ENCODE results near the gene MT1M. TPM values are rescaled to one million over a fixed set of nuclear protein-coding genes. Genes with fewer than 3 reads are reported as not detected.
"Not testable (repeated sequence)": the region's sequence is repeated elsewhere in the genome, so short reads cannot be mapped to it uniquely, and the experiment has no call there.

MT1M gene
- total RNA-seq, 2 donors from 2014 or later: not detected

DNA sequence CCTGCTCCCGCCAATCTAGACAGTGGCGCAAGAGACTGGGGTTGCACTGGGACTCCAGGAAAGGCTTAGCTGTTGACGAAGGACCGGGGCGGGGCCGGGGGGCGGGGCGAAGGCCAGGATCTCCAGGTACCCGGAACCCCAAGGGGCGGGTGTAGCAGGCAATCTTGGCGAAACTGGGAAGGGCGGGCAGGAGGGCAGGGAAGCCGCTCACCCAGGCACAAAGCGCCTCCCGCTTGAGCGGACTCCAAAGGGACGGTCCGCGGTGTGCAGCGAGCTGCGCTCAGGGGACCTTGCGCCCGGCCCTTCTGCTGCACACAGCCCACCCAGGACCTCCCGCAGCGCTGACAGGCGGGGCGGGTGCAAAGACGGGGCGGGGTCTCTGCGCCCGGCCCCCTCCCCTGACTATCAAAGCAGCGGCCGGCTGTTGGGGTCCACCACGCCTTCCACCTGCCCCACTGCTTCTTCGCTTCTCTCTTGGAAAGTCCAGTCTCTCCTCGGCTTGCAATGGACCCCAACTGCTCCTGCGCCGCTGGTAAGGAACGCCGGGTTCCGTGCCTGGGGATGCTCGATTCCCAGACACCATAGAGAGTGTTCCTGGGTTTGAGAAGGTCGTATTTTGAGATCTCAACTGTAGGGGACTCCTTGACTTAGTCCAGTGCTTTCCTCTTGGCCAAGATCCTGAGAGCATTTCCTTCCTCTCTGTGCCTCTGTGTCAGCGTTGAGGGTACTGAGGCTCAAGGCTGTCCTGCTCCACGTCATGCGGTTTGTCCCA, 25.3 kb downstream of the MT1M start, which contains the start of gene MT1F:
MT1F (plus strand) TSS at position 405 of the 772 bp plus-strand sequence; CDS start at position 505, 100 bp downstream.
- no peaks in the 10 kb centered on the region for H3K27me3 Mint-ChIP-seq
- H3K4me3 Mint-ChIP-seq: peak within 1 kb of the TSS; percentile 97
- peaks cover 15% of the 10 kb centered on the region for H3K4me1 Mint-ChIP-seq
- H3K9me3 ChIP-seq (ENCODE audit: control insufficient read depth, low read length, poor library complexity, severe bottlenecking): no peaks in the 10 kb centered on the region
- ATAC-seq (peak; percentile 83), DNase-seq (peak in 2 of 3 donors; percentile 60 to 65)
- H3K36me3 Mint-ChIP-seq (ENCODE audit: low read depth): no peaks in the 10 kb centered on the region
- H3K27ac Mint-ChIP-seq: peak within 1 kb of the TSS; percentile 77

DNA sequence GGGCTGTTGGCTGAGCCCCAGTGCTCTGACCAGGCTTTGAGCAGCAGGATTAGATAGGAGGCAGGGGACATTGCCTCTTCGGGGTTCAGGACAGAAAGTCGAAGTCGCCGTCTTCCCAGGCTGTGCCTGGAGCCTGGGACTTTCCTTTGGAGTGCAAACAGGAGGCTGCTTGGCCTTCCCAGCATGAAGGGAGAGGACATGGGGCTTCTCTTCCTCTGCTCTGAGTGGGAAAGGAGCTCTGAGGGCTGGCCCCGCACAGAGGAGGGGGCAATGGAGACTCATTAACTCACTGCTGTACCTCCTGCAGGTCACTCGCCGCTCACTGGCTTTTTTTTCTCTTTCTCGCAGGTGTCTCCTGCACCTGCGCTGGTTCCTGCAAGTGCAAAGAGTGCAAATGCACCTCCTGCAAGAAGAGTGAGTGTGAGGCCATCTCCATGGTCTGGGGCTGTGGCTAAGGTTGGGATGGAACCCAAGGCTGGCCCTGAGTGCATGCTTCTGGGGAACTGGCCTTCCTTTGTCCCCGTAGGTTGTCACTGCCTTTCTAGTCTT, 25.9 kb downstream of the MT1M start:
- no peaks in the 10 kb centered on the region for H3K36me3 Mint-ChIP-seq (ENCODE audit: low read depth)
- H3K27me3 Mint-ChIP-seq: no peaks in the 10 kb centered on the region
- peak overlapping the region; percentile 97 for H3K4me3 Mint-ChIP-seq
- H3K27ac Mint-ChIP-seq: peak overlapping the region; percentile 77
- peaks cover 19% of the 10 kb centered on the region for H3K4me1 Mint-ChIP-seq
- no peaks in the 10 kb centered on the region for H3K9me3 ChIP-seq (ENCODE audit: control insufficient read depth, low read length, poor library complexity, severe bottlenecking)
- DNase-seq: no peak
- ATAC-seq: no peak

DNA sequence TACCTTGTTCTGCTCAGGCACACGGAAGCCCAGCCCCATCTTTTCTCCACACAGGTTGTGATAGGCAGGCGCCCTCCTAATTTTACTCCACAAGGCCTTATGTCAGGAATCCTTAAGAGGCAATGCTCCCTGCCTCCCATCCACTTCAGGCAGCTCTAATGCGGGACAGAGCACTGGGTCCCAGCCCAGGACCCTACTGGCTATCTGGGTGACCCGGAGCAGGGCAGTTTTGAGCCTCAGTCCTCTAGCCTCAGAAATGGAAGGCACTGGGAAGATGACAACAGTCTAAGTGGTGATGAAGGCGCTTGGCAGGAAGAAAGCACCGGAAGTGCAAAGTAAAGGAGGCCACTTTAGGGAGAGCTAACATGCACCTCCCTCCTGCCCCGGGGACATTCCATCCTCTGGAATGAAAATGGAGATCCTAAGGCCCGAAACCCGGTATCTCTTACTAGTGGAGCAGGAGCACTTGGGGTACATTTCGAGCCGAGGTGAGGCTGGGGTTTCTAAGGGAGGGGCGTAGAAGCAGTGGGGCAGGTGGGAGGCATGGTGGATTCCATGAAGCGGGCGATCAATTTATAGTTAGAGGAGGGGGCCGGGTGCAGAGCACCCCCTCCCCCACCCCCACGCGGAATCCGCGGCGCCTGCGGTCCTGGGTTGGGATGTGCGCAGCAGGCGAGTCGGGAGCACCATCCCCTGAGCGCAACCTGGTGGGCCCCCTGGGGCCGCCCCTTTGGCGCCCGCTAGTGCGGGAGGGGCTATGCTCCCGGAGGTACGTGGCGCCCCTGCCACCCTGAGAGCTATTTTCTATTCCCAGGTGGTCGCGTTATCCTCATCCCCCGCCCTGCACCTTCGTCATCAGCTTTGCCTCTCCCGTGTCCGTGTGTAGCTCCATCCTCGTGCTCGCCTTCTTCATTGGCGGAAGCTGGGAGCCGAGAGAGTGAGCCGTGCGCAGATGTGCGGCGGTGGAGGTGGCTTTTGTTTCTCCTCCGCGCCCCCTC, 30.2 kb downstream of the MT1M start:
- Mint-ChIP-seq H3K27me3 (peaks cover 6% of the 10 kb centered on the region), H3K4me1 (peaks cover 23% of the 10 kb centered on the region), H3K27ac (peak overlapping the region; percentile 83), H3K4me3 (peak overlapping the region; percentile 90), H3K36me3 (ENCODE audit: low read depth) (no peaks in the 10 kb centered on the region)
- no peaks in the 10 kb centered on the region for H3K9me3 ChIP-seq (ENCODE audit: control insufficient read depth, low read length, poor library complexity, severe bottlenecking)
- ATAC-seq (peak; percentile 72), DNase-seq (no peak)

DNA sequence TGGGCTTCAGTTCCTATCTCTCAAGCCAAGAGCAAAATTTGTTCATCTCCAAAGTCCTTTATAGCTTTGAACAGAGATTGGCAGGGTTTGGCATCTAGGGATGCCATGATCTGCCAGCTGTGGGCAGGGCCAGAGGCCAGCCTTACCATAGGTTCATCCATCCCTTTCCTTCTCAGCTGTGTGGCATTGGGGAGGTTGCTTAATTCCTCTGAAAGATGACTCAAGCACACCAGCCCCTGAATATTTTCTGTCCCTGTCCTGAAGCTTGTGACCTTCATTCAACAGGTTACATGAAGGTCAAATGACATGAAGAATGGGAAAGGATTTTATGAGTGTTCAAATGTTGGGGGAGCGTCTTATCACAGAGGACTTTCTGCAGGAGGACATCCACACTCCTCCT, 32.0 kb downstream of the MT1M start:
- peaks cover 23% of the 10 kb centered on the region for H3K4me1 Mint-ChIP-seq
- H3K27ac Mint-ChIP-seq: no peak overlapping the region
- peaks cover 24% of the 10 kb centered on the region for H3K27me3 Mint-ChIP-seq
- peaks cover 2% of the 10 kb centered on the region for H3K36me3 Mint-ChIP-seq (ENCODE audit: low read depth)
- no peaks in the 10 kb centered on the region for H3K9me3 ChIP-seq (ENCODE audit: control insufficient read depth, low read length, poor library complexity, severe bottlenecking)
- DNase-seq: no peak
- no peak for ATAC-seq
- H3K4me3 Mint-ChIP-seq: no peak overlapping the region

DNA sequence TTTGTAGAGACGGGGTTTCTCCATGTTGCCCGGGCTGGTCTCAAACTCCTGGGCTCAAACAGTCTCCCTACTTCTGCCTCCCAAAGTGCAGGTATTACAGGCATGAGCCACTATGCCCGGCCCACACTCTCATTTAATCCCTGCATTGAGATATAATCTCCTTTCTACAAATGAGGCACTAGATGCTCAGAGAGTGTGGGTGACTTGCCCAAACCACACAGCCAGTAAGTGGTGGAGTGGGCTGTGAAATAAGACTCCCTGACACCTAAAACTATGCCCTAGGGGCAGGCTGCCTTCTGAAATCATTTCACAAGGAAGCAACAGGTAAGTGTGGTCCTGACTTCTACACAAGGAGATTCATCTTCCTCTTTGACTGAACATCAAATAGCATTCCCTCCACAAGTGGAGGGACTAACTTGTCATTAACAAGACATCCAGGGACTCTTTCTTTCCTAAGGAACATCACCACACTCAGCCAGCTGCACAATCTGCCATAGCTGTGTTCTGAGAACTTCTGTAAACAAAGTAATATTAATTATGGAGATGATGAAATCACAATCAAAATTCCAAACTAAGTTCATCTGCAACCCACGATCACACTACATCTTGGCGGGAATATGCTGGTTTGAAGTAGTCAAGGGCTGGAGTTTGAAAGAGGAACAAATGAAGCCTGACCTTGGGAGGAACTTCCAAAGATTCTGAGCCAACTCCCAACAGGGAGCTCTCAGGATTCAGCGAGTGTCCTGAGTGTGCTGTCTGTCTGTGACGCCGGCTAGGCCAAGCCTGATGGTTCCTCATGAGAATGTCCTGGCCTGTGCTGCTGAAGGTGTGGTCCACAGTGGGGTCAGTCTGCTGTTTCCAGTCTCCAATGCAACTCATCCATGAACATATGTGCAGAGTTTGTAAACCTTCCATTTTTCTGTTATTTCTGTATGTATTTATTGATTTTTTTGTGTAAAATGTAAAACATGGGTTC, 33.1 kb downstream of the MT1M start:
- not testable (repeated sequence) for H3K4me3 Mint-ChIP-seq; ATAC-seq; H3K27ac Mint-ChIP-seq; H3K36me3 Mint-ChIP-seq (ENCODE audit: low read depth); DNase-seq; H3K9me3 ChIP-seq (ENCODE audit: control insufficient read depth, low read length, poor library complexity, severe bottlenecking)
- Mint-ChIP-seq H3K27me3 (peaks cover 35% of the 10 kb centered on the region), H3K4me1 (peaks cover 26% of the 10 kb centered on the region)

DNA sequence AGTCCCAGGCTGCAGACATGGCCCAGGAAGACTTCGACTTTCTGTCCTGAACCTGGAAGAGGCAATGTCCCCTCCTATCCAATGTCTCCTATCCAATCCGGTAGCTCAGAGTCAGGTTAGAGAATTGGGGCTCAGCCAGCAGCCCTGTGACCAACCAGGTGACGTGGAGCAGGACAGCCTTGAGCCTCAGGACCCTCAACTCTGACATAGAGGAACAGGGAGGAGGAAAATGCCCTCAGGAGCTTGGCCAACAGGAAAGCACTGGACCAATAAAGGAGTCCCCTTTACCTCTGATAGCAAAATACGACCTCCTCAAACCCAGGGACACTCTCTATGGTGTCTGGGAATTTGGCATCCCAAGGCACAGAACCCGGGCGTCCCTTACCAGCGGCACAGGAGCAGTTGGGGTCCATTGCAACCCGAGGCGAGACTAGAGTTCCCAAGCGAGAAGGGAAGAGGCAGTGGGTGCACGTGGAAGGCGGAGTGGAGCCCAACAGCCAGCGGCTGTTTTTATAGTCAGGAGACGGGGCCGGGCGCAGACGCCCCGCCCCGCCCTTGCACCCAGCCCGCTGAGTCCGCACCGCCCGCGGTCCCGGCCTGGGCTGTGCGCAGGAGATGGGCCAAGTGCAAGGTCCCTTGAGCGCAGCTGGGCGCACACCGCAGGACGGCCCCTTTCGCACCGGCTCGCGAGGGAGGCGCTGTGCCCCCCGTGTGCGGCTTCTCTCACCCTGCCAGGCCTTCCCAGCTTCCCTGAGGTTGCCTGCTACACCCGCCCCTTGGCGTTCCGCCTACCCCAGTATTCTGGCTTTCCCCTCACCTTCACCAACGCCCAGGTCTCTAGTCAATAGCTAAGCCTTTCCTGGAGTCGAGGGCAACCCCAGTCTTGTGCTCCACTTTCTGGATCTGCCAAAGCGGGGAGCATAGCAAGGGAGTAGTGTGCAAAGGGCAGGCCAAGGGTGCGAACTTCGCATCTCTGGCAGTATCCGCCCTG, 35.4 kb downstream of the MT1M start, which contains the start of gene MT1G:
MT1G (minus strand) TSS at position 485 of the 991 bp plus-strand sequence; CDS start at position 413, 72 bp downstream.
- H3K27me3 Mint-ChIP-seq: peaks cover 45% of the 10 kb centered on the region
- ATAC-seq (peak; percentile 58), DNase-seq (no peak)

DNA sequence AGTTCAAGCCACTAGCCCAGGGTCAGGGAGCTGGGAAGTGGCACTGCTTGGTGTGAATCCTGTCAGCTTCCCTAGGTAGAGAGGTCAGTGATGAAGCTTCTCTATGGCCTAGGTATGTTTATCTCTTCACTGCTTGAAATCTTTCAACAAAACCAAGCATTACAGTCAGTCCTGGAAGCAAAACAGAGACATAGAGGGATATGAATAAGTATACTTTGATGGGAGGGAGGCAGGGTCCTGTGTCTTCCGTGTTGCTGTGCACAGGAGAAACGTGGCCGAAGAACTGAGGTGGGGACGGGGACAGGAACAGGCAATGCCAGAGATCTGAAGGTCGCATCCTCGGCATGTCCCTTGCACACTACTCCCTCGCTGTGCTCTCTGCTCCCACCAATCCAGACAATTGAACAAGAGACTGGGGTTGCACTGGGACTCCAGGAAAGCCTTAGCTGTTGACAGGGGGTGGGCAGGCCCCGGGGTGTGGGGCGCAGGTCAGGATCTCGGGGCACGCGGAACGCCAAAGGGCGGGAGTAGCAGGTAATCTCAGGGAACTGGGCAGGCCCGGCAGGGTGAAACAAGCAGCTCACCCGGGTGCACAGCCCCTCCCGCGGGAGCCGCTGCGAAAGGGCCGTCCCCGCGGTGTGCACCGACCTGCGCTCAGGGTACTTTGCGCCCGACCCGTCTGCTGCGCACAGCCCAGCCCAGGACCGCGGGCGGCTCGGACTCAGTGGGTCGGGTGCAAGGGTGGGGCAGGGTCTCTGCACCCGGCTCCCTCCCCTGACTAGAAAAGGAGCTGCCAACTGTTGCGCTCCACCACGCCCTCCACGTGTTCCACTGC, 36.8 kb downstream of the MT1M start, which contains the start of gene MT1H:
MT1H (plus strand) TSS at position 810 of the 835 bp plus-strand sequence. CDS start 71 bp downstream, outside the sequence.
- no peaks in the 10 kb centered on the region for H3K9me3 ChIP-seq (ENCODE audit: control insufficient read depth, low read length, poor library complexity, severe bottlenecking)
- peak; percentile 40 for ATAC-seq
- Mint-ChIP-seq H3K27ac (no peak within 1 kb of the TSS), H3K4me3 (peak within 1 kb of the TSS; percentile 71), H3K27me3 (peaks cover 55% of the 10 kb centered on the region), H3K36me3 (ENCODE audit: low read depth) (peaks cover 2% of the 10 kb centered on the region), H3K4me1 (peaks cover 16% of the 10 kb centered on the region)
- no peak for DNase-seq

More for the DNA sequence above, 35.4 kb downstream of the MT1M start, which contains the start of gene MT1G:
- H3K36me3 Mint-ChIP-seq (ENCODE audit: low read depth): peaks cover 2% of the 10 kb centered on the region
- peaks cover 21% of the 10 kb centered on the region for H3K4me1 Mint-ChIP-seq
- peak within 1 kb of the TSS; percentile 71 for H3K4me3 Mint-ChIP-seq
- no peaks in the 10 kb centered on the region for H3K9me3 ChIP-seq (ENCODE audit: control insufficient read depth, low read length, poor library complexity, severe bottlenecking)
- H3K27ac Mint-ChIP-seq: no peak within 1 kb of the TSS

DNA sequence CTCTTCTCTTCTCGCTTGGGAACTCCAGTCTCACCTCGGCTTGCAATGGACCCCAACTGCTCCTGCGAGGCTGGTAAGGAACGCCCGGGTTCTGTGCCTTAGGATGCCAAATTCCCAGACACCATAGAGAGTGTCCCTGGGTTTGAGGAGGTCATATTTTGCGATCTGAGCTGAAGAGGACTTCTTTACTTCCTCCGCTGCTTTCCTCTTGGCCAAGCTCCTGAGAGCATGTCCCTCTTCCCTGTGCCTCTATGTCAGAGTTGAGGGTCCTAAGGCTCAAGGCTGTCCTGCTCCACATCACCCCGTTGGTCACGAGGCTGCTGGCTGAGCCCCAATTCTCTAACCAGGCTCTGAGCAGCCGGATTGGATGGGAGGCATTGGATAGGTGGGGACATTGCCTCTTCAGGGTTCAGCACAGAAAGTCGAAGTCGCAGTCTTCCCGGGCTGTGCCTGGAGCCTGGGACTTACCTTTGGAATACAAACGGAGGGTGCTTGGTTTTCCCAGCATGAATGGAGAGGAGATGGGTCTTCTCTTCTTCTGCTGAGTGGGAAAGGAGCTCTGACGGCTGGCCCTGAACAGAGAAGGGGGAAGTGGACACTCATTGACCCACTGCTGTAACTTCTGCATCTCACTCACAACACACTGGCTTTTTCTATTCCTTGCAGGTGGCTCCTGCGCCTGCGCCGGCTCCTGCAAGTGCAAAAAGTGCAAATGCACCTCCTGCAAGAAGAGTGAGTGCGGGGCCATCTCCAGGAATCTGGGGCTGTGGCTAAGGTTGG, 37.6 kb downstream of the MT1M start:
- DNase-seq: no peak
- Mint-ChIP-seq H3K36me3 (ENCODE audit: low read depth) (peaks cover 2% of the 10 kb centered on the region), H3K27ac (no peak overlapping the region), H3K27me3 (peaks cover 60% of the 10 kb centered on the region), H3K4me1 (peaks cover 18% of the 10 kb centered on the region), H3K4me3 (peak overlapping the region; percentile 31)
- no peak for ATAC-seq
- H3K9me3 ChIP-seq (ENCODE audit: control insufficient read depth, low read length, poor library complexity, severe bottlenecking): no peaks in the 10 kb centered on the region

DNA sequence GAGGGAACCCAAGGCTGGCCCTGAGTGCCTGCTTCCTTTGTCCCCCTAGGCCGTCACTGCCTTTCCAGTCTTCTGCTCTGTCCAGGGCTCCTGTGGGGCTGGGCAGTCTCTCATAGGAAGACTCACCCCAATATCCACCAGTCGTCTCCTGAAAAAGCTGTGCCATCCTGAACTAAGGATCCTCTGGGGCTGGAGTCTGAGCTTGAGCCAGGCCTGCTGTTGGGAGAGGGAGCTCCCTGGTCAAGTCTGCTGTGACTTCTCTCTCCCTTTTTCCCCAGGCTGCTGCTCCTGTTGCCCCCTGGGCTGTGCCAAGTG, 38.1 kb downstream of the MT1M start:
- DNase-seq: no peak
- Mint-ChIP-seq H3K4me1 (peaks cover 20% of the 10 kb centered on the region), H3K4me3 (no peak overlapping the region), H3K27ac (no peak overlapping the region), H3K36me3 (ENCODE audit: low read depth) (peaks cover 2% of the 10 kb centered on the region), H3K27me3 (peaks cover 65% of the 10 kb centered on the region)
- no peaks in the 10 kb centered on the region for H3K9me3 ChIP-seq (ENCODE audit: control insufficient read depth, low read length, poor library complexity, severe bottlenecking)
- ATAC-seq: no peak

DNA sequence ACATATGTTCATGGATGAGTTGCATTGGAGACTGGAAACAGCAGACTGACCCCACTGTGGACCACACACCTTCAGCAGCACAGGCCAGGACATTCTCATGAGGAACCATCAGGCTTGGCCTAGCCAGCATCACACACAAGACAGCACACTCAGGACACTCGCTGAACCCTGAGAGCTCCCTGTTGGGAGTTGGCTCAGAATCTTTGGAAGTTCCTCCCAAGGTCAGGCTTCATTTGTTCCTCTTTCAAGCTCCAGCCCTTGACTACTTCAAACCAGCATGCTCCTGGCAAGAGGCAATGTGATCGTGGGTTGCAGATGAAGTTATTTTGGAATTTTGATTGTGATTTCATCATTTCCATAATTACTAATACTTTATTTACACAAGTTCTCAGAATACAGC, 39.2 kb downstream of the MT1M start:
- H3K36me3 Mint-ChIP-seq (ENCODE audit: low read depth); H3K27ac Mint-ChIP-seq: not testable (repeated sequence)
- peaks cover 67% of the 10 kb centered on the region for H3K27me3 Mint-ChIP-seq

More for the DNA sequence above, 39.2 kb downstream of the MT1M start:
- peaks cover 21% of the 10 kb centered on the region for H3K4me1 Mint-ChIP-seq
- ATAC-seq; H3K9me3 ChIP-seq (ENCODE audit: control insufficient read depth, low read length, poor library complexity, severe bottlenecking); H3K4me3 Mint-ChIP-seq; DNase-seq: not testable (repeated sequence)

Measured in T-helper 17 cell (primary cell).